T-helper 9 cell (primary cell): ENCODE results near the gene DHODH.
A peak's percentile ranks its signal among the peaks of the same experiment; 100 is the strongest.
"Not testable (repeated sequence)": the region's sequence is repeated elsewhere in the genome, so short reads cannot be mapped to it uniquely, and the experiment has no call there.

ENCODE experiments used
- DNase-seq: peaks from one replicate; pipeline ENCODE4 v3.0.0-alpha.2; 2020
- total RNA-seq, 2 donors: gene quantifications; one replicate each; lab custom pipeline; 2026; lab: John Stamatoyannopoulos, UW

Gene DHODH
- total RNA-seq = 9.9 to 17.6 reads per million in 2 donors

DNA sequence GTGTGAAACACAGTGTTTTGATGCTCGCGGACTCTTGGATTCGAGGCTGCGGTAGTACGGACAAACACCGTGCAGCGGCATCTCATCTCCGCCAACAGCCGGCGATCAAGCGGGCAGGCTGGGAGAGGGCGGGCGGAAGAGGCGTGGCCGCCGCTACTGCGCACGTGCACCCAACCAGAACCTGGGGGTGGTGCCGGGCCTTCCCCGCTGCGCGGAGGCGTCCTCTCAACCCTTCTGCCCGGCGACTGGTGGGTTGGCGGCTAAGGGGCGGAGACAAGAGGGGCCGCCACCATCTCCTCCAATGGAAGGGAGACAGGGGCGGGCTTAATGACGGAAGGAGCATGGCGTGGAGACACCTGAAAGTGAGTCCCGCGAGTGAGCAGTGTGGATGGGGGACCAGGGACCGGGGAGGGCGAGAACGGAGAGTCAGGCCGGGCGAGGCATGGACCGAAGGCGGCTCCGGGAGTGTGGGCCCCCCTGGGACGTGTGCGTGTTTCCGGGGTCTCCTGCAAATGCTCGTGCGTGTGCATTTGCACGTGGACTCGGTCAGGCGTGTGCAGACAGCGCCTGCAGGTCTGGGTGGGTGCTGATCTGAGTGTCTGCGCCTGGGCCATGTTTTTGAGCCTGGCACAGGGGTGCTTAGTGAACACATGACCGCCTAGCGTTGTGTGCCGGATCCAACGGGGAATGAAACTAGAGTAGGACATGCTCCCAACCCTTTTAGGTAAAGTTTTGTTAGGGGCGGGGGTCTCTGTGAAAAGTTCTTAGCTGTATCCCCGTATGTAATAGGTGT is at the start of gene DHODH:
Gene DHODH (plus strand): TSS at position 321 of the 793 bp plus-strand sequence. CDS start 21 bp downstream, at position 342.
- peak; percentile 94 for DNase-seq

- peak; percentile 76 for DNase-seq
These were observed 47.2 kb upstream of the DHODH start for GRCh38 chr16:71961066-71962039.

GRCh38 chr16:71963125-71963875 is 45.2 kb upstream of the DHODH start:
- DNase-seq = no peak

GRCh38 chr16:71965223-71965622 is 43.3 kb upstream of the DHODH start:
- DNase-seq = no peak

DNA sequence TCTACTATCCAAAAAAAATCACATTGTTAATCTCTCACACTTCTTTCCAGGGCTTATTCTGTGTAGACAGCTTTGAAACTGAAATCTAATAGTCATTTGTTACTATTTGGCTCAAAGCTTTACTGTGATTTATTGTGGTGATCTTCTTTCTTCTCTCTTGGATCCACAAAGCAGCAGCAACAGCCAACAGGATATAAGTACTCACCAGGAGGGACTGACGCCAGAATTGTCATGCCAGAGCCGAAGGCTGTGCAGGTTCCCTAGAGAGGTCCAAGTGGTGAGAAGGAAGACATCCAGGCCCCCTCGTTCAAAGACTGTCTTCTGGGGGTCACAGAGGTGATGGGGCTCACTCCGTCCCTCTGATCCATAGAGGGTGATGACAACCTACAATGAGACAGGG is 41.6 kb upstream of the DHODH start:
- no peak for DNase-seq

GRCh38 chr16:71969353-71969752 is 39.2 kb upstream of the DHODH start:
- no peak for DNase-seq

DNA sequence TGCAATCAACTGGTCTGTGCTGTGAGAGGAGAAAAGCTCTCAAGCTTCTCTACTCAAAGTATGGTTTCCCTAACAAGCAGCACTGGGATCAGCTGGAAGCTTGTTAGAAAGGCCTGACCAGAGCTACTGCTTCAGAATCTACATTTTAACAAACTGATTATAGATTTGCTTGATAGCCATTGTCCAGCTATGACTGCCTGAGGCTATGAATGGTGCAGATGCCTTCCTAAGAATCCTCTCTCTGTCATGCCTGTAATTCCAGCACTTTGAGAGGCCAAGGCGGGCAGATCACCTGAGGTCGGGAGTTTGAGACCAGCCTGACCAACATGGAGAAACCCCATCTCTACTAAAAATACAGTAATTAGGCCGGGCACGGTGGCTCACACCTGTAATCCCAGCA is 37.0 kb upstream of the DHODH start:
- DNase-seq = no peak

GRCh38 chr16:71972356-71972755 is 36.2 kb upstream of the DHODH start:
- no peak for DNase-seq

- no peak for DNase-seq
These were observed 35.5 kb upstream of the DHODH start for GRCh38 chr16:71973001-71973400.

- DNase-seq = no peak
These were observed 34.3 kb upstream of the DHODH start for GRCh38 chr16:71974068-71974818.

- DNase-seq = no peak
These were observed 23.1 kb upstream of the DHODH start for GRCh38 chr16:71985262-71985974.

DNA sequence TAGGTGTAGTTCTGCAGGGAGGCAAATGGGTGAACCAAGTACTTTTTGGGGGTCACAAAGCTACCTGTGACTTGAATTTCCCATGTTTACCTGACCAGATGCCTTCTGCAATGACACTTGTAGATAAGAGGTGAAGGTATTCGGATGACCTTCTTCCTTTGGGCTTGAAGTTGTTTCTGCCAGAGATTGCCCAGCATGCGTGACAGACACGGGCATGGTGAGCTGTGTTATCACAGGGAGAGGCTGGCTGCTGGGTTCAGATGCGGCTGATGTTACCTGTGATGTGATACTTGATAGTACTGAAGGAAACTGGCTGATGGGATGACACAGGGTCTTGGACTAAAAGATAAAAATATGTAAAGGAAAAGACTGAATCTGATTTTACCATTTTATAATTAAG is 22.4 kb upstream of the DHODH start:
- DNase-seq = no peak

DNA sequence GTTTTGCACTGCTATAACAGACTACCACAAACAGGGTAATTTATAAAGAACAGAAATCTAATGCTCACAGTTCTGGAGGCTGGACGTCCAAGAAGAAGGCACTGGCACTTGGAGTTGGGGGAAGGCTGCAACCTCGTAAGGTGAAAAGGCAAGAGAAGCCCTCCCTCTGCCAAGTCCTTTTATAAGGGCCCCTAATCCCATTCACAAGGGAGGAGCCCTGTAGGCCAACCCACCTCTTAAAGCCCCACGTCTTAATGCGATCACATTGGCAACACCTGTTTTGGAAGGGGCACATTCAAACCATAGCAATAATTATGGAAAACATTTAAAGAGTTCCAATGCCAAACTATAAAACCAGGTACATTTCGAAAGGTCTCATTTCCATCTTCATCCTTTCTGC is 13.5 kb upstream of the DHODH start:
- no peak for DNase-seq

- DNase-seq = not testable (repeated sequence)
These were observed 11.0 kb upstream of the DHODH start for GRCh38 chr16:71997578-71997977.

DNA sequence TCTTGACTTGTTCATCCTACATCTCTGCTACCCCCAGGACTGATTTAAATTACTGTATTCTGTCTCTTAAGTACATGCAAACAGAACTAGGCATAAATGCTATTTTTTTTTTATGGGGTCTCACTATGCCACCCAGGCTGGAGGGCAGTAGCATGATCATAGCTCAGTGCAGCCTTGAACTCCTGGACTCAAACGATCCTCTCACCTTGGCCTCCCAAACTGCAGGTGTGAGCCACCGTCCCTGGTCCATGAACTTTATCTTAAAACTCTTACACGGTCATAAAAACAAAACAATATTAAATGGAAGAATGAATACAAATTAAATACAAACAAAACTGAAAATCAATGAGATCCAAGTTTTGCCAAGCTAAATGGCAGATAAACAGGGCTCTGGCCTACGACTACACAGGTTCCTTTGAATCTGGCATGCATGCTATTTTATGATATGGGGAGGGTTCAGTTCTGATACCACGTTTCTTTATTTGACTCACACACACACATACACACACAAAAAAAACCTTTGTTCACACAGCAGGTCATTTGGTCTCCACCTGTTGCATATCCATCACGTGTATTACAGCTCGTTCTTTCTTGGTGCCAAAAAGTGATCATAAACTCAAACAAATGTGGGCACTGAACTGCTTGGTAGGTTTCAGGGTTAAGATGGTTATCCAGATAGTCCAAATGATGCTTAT is 7.2 kb upstream of the DHODH start:
- no peak for DNase-seq

DNA sequence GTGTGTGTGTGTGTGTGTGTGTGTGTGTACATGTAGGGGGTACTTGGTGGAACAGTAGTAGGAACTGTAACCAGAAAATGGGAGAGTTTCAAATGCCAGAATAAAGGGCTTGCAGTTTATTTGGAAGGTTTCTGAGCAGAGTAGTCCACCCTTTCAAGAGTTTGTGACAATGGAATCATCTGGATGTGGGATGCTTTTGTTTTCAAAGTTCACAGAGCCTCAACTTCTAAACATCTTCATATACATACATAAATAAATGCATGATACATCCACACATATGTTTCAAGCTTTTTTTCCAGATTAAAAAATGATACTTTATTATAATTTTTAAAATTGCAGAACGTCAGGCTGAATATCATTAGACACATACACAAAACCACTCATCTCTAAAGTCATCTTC is 5.9 kb upstream of the DHODH start:
- DNase-seq = no peak

DNA sequence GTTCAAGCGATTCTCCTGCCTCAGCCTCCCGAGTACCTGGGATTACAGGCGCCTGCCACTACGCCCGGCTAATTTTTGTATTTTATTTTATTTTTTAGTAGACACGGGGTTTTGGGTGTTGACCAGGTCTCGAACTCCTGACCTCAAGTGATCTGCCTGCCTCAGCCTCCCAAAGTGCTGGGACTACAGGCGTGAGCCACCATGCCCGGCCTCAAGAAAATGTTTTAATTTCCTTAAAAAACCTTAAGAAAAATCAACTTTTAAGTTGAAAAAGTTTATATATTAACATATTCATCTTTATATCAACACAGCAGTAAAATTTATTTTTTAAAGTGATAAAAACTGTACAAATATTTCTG is 500 bp upstream of the DHODH start:
- DNase-seq = not testable (repeated sequence)

DNA sequence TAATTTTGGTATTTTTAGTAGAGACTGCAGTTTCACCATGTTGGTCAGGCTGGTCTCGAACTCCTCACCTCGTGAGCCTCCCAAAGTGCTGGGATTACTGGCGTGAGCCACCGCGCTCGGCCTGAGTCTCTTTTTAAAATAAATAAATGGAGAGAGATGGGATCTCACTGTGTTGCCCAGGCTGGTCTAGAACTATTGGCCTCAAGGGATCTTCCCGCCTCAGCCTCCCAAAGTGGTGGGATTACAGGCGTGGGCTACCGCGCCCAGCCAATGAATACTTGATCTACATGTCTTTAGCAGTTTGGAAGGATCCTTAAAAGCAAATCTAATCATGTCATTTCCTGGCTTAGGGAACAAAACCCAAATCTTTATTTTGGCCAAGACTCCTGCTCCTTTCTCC is 1.2 kb downstream of the DHODH start:
- DNase-seq = no peak

DNA sequence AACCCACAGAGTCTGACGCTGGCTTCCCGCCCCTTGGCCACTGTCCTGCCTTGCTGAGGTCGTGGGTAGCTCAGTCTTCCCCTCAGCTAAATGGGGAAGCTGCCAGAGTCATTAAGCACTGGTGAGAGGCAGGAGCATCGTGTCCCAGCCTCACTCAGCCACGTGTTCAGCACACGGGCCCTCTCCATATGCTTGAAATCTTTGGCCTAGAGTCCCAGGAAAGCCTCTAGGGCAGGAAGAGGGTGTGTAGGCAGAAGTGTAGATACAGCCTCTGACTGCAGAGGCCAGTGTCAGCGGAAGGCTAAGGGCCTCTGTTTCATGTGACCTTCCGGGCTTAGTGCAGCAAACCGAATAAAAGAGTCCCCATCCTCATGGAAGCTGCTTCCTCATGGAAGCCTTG is 4.1 kb downstream of the DHODH start:
- DNase-seq = no peak

DNA sequence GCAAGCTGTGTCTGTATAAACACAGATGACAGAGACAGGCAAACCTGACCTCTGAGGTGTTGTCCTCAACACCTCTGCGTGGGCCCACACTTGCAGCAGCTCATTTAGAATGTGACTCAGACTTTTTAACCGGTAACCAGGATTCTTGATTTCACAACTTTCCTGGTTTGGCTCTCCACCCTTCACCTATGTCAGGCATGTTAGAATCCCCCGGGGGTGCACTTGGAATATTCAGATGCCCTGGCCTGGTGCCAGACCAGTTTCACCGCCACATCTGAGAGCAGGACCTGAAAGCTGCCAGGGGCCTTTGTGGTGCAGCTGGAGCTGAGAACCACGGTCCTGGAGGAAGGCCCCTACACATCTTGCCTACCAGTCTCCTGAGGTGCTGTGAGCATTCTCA is 4.8 kb downstream of the DHODH start:
- DNase-seq = no peak
